ENCODE results near the gene MAB21L1.

GRCh38 chr13:35524171-35524570 is 47.7 kb upstream of the MAB21L1 start:
- no peak for TF ChIP-seq CTCF (IDR thresholded peaks at IDR 0.05)
- TF ChIP-seq POLR2AphosphoS5 (IDR thresholded peaks at IDR 0.05; ENCODE audit: low read depth, low read length) = no peak
- TF ChIP-seq TCF7L2 (IDR thresholded peaks at IDR 0.05; ENCODE audit: low read depth, low read length) = no peak

All from Panc1 (cell line).